MM.1S (cell line): Measurements from ENCODE around the gene SCGB1A1.

Experiments used
- CTCF ChIP-seq: fragments of 300-600 bp; sonication (generic); IDR thresholded peaks from 2 replicates; pipeline ENCODE4 v1.5.1; 2016; ENCODE audit warnings: antibody characterized with exemption, low read length, mixed read lengths
- EZH2 ChIP-seq: fragments of 300-600 bp; sonication (generic); optimal IDR thresholded peaks from 2 replicates; pipeline ENCODE3; 2017; ENCODE audit warnings: low read depth, mild to moderate bottlenecking, antibody characterized with exemption, low read length, mixed read lengths

GRCh38 chr11:62472063-62472884, 53.4 kb downstream of the SCGB1A1 start:
- TF ChIP-seq CTCF, result no peak
- TF ChIP-seq EZH2, result no peak
